HG02970 (cell line): ENCODE data around the gene HINT3.
"Not testable (repeated sequence)": the region's sequence is repeated elsewhere in the genome, so short reads cannot be mapped to it uniquely, and the experiment has no call there.

Source experiments
- ATAC-seq: cut with Tn5 transposase; IDR thresholded peaks from one replicate; pipeline ENCODE4 v1.9.1; 2021; ENCODE audit warnings: mild to moderate bottlenecking, moderate library complexity, moderate number of reproducible peaks; ENCODE audit not compliant: unreplicated experiment, low FRiP score

Gene HINT3

DNA sequence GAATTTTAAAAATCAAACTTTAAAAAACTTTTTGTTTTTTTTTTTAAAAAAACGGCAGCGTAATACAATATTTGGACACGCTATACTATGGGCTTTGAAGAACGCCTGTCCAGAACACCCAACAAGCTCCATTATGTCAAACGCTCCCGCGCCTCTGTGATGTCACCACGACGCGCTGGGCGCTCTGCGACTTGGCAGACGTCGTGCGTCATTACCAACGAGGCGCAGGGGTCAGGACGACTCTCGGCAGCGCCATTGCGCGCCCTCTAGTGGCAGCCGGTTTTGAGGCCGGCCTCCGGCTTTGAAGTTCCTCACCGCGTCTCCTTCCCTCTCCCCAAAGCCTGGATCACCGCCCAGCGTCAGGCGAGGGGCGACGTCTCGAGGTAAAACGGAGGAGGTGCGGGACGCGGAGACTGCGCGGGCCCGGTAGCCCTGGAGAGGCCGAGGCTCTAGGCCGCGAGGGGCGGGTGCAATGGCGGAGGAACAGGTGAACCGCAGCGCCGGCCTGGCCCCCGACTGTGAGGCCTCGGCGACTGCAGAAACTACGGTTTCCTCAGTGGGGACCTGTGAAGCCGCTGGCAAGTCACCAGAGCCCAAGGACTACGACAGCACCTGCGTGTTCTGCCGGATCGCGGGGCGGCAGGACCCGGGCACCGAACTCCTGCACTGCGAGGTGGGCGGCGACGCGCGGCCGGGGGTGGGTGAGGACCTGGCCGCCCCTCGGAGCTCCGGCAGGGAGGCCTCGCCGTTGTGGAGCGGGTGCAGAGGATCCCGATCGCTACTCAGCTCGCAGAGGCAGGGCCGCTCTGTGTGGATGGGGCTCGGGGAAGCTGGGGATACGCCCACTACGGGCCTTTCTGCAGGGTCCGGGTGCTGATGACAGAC, at the start of gene HINT3:
Gene HINT3 (plus strand): TSS at position 265 of the 885 bp plus-strand sequence. CDS start 208 bp downstream, at position 473.
- ATAC-seq: peak; percentile 94

DNA sequence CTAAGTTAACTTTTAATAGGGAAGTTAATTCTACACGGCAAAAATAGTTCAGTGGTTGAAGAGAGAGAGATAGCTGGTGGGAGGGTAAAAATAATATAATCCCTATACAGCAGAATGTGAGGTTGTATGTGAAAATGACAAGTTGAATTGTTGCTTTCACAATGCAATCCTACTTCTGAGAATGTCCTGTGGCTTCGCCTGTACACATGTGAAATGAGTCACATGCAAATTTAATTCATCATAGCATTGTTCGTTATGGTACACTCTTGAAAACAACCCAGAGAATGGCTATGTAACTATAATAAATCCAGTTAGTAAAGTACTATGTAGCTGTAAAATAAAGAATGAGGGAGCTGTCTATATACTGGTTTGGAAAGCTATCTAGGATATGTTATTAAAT, 46.0 kb upstream of the HINT3 start:
- ATAC-seq: peak; percentile 98

DNA sequence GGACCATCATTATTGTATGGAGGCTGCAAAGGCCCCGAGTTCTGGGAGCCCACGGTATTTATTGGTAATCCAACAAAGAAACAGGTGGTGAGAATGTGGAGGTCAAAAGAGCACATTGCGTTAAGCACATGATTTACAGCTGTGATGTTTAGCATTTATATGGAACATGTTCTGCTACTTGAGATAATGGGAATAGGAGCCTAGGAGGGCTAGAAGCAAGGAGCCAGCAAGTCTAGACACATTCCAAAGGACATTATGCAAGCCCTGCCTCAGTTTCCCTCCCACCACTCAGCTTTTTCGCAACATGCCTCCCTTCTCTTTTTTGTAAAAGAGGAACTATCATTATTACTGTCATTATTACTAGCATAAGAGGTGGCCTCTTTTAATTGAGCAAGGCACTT, 45.5 kb upstream of the HINT3 start:
- ATAC-seq: not testable (repeated sequence)

DNA sequence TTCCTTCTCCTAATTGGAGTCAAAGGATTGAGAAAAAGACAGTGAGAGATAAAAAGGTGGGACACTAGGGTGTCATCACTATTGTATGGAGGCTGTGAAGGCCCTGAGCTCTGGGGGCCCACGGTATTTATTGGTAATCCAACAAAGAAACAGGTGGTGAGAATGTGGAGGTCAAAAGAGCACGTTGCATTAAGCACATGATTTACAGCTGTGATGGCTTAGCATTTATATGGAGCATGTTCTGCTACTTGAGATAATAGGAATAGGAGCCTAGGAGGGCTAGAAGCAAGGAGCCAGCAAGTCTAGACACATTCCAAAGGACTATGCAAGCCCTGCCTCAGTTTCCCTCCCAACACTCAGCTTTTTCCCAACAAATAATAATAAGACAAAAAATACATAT, 44.1 kb upstream of the HINT3 start:
- ATAC-seq: not testable (repeated sequence)

DNA sequence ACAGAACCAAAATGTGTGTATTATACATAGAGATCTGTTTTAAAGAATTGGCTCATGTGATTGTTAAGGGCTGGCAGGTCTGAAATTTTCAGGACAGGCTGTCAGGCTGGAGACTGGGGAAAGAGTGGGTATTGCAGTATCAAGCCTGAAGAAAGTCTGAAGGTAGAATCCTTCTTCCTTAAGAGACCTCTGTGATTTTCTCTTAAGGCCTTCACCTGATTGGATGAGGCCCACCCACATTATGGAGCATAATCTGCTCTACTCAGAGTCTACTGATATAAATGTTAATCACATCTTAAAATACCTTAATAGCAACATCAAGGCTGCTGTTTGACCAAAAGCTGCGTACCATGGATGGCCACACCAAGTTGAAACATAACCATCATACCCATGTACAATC, 43.4 kb upstream of the HINT3 start:
- no peak for ATAC-seq

DNA sequence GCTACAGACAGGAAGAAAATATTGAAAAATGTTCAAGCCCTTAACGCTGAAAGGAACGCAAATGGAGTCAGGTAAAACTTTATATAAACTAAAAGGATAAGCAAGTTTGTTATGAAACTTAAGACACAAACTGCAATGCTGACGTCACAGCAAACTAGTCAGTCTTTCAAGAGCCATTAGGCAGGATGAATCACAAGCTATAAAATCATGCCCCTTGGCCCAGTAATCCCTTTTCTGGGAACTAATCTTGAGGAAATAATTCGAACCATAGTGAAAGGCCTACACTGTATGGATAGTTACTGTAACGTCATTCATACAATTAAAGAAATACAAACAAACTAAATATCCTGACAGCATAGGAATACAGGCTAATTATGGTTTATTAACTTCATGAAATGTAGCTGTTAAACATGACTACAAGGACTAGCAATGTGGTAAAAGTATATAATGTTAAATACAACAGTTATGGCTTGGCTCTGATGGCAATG, 42.7 kb upstream of the HINT3 start:
- ATAC-seq: no peak

DNA sequence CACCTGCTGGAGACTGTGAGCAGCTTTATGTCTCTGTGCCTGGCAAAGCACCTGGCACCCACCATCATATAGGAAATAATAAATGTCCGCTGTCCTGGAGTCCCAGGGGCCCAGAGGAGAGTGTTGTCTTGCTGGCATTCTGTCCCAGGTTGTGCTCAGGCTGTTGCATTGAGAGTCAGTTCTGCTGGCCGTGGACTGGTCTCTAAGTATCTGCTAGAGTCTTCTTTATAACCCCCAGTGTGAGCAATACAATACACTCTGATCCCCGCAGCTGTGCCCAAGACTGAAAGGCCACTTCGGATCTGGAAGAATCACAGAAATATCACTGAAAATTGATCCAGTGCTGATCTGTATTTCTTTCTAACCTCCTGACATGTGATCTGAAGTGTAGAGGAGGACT, 38.3 kb upstream of the HINT3 start:
- no peak for ATAC-seq

DNA sequence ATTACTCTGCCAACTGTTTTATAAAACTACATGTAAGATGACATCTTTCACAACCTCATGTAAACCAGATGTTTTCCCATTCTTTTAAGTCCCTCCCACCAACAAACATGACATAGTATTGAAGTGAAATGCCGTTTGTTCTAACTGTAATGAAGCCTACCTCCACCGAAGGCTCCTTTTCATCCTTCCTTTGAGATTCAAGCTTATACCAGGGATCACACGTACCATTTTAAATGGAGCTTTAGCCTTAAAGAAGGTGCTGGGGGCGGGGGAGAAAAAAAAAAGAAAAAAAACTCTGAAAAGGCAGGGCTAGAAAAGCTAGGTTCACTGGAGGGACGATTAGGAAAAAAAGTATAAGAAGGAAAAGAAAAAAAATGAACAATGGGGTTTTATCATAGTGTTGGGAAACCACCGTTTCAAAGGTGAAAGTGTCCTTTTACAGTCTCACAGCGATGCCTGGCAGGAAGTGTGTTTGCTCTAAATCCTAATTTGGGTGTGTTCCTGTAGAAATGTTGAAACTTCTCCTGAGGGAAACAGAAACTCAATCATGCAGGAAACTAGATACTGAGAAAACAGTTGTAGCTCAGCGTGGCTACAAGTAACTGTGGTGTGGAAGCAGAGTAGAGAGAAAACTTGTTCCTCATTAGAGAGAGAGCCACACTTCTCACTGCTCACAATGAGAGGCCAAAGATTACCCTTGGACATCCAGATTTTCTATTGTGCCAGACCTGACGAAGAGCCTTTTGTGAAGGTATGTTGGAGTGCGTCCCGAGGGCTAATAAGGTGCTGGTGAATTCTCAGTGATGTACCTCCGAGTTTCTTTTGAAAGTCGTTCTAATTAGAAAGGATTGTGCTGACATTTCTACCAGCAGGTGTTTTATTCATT, 37.6 kb upstream of the HINT3 start:
- peak; percentile 96 for ATAC-seq

DNA sequence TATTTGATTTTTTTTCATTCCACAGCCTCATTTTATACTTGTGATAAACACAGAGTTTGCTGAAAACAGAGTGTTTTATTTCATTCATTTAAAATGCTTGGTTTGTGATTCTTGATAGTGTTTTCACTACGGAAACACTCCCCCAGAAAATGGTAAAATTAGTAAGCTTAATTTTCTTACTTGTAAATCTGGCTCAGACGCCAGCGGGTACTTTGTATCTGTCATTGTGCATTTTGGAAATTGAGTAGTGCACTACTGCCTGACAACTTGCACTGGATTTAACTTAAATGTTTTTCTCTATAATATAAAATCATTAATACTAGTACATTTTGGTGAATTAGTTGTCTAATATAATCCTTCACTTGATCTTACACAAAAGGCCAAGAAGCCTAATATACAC, 37.0 kb upstream of the HINT3 start:
- no peak for ATAC-seq

DNA sequence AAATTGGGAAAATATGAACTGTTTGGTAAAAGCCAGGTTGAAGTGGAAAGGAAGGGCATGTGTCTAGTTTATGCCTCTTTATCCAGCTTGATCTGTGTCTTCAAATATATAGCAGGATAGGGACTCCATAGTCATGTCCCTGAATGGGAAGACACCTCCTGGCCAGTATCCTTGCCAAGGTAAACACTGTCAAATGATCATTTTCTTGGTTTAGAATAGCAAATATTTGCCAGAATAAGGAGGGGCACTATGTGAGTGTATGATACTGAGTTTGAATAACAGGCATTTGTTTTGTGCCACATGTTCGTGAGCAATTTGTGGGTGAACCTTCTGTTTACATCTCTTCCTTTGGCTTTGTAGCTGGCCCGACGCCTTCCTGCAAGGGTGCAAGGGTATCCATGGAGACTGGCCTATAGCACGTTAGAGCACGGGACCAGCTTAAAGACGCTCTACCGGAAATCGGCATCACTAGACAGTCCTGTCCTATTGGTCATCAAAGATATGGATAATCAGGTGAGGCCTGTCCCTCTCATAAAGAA, 34.2 kb upstream of the HINT3 start:
- no peak for ATAC-seq

DNA sequence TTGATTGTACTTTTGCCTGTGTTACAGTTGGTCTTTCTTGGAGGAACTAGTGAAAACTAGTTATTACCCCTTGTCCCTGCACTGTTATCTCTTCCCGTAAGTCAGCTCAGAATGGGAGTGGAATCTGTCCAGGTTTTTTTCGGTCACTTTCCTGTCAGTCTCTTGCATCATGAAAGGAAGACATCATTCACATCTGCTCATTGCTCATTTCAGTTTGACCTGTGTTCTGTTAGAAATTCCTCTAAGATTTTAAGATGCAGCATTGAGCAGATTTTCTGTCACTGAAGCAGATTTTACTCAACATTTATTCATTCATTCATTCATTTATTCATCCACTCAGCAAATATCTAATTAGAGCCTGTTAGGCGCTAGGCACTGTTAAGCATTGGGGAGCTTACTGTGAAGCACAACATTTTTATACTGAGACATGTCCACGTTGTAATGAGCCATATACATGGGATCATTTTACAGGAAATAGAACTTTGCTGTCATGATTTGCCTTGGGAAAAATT, 33.1 kb upstream of the HINT3 start:
- ATAC-seq: no peak

DNA sequence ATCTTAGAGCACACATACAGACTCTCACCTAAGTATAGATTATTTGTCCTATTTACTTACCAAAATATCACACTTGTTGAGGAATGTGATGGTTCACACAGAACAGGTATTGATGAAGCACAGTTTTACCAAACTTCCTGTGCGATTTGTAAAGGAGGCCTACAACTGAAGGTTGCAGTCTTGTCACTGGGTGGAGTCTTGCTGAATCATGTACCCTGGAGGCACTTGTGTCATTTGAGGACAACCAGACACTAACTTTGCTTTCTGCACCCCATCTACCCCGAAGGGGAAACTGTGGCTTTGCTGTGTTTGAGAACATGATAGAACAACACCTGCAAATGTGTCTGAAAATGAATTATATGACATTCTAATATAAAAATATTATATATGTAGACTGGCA, 32.4 kb upstream of the HINT3 start:
- ATAC-seq: no peak

DNA sequence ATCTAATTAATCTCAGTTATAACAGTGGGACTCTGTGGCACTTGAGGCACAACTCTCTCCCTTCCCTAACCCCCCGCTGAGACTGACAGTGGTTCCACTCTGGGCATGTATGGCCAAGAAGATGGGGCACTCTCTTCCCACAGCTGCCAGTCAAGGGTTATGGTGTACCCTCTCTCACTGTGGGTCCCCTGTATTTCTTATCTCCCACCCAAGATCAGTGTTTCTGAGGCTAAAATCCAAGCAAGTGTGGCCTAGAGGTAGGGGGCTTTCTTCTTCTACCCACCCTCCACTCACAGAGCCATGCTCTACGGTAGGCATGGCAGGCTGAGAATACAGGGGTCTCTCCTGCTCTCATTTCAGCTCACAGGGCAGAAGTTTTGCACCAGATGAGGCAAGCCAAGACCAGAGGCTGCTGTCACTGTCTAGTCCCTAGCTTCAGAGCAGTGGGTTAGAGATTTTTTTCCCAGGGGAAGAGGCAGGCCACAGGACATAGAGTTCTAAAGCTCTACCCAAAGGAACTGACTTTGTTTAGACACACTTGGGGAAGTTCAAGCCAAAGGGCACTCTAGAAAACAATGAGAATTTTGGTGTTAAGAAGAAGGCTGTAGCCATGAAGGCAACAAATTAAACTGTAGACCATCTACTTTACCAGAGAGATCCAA, 31.7 kb upstream of the HINT3 start:
- no peak for ATAC-seq

DNA sequence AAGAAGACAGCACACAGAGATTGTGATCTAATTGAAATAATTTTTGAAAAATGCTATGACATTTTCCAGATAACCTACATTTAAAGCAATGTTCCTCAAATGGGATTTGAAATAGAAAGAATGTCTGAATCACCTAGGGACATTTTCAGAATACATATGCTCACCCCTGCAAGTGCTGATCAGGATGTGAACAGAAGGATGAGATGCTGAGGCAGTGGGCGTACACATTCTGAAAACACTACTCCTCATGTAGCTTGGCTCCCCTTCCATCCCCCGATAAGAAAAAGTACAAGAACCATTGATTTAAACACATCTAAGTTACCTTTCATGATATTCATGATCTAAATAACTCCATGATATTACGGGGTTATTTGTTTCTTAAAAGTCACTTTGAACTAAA, 29.9 kb upstream of the HINT3 start:
- no peak for ATAC-seq

DNA sequence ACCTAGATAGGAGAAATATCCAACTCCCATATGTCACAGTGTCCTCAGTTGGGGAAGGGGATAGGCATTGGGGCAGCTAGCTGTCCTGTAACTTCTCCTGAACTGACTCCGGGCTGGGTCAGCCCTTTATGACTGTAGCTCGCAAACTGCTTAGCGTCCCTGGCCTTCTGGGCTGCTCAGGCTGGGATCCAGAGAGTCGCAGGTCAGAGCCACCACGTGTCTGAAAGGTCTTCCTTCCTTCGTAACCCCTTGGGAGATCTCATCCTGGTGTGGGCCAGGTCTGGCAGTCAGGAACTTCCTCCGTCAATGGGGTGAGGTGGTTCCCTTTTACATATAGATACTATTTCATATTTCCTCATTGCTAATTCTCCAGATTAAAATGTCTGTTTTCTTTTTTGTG, 28.8 kb upstream of the HINT3 start:
- no peak for ATAC-seq

DNA sequence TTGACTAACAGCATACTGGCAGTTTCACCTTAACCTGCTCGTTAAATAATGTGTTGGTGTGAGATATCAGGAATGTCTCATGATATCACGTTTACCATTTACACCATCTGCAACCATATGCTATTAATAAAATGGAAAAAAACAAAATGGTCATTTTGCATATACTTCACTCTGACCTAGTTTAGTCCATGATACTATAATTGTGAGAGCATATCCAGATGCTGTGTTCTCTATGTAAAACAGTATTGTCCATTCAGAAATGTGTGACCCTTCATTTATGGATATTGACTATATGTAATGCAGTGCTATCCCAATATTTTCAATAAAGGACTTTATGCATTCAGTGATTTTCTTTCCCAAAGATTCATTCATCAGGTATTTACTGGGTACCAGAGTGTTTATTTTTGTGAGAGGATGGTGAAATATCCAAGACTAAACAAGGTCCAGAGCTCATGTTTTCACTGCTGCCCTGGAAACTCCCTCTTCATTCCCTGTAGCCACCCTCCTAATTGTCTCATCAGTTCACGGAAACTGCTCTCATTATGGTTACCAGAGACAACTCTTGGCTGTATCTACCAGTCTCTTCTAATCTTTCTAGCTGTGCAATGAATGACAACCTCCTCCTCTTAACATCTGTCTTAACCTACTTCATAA, 25.7 kb upstream of the HINT3 start:
- no peak for ATAC-seq

DNA sequence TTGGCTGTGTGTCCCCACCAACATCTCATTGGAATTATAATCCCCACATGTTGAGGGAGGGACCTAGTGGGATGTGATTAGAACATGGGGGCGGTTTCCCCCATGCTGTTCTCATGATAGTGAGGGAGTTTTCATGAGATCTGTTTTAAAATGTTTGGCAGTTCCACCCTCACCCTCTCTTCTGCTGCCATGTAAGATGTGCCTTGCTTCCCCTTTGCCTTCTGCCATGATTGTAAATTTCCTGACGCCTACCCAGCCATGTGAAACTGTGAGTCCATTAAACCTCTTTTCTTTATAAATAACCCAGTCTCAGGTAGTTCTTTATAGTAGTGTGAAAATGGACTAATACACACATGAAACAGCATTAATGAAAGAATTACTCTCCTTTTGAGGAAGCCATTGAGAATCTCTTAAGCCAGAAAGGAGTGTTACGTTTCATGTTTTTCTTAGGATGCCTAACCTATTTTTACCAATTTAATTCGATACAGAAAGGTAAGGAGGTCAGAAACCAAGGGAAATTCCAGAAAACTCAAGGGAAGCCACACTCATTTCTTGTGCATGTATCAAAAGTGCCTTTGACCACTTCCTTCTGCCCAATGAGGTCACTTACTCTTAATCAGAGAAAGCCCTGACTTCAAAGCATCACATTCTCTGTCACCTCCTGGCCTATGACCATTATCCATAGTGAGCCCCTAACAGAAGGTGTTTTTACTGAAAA, 24.7 kb upstream of the HINT3 start:
- no peak for ATAC-seq

DNA sequence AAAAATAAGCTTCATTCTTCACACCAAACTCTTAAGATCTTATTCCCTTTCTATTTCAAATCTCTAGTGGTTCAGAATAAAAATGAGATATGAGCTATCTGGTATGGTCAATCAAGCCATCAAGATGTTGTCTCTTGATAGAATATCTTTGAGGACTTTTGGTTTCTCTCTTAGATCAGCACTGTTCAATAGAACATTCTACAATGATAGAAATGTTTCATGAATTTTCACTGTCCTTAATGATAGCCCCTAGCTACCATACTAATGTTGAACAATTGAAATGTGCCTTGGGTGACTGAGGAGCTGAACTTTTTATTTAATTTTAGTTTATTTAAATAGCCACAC, 24.1 kb upstream of the HINT3 start:
- no peak for ATAC-seq

DNA sequence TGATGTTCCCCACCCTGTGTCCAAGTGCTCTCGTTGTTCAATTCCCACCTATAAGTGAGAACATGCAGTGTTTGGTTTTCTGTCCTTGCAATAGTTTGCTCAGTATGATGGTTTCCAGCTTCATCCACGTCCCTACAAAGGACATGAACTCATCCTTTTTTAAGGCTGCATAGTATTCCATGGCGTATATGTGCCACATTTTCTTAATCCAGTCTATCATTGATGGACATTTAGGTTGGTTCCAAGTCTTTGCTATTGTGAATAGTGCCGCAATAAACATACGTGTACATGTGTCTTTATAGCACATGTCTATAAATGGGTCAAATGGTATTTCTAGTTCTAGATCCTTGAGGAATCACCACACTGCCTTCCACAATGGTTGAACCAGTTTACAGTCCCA, 21.1 kb upstream of the HINT3 start:
- ATAC-seq: not testable (repeated sequence)
